Esophagus squamous epithelium (tissue), 4 donors: ENCODE data around the gene EEPD1.

ENCODE experiments used
- CTCF ChIP-seq, 6 experiments: fragments of 450-650 bp in 4 of 6; fragments of 200-600 bp in 2 of 6; sonication (generic) in 2 of 6; IDR thresholded peaks; one replicate each; pipeline ENCODE4 v1.5.1; 2016 to 2019; ENCODE audit warnings: antibody characterized with exemption in 6 of 6, mild to moderate bottlenecking in 4 of 6, moderate library complexity in 4 of 6
- POLR2A ChIP-seq, 4 donors: fragments of 450-650 bp; IDR thresholded peaks; one replicate each; pipeline ENCODE4 v1.6.1; 2017; ENCODE audit warnings: antibody characterized with exemption in 4 of 4, mild to moderate bottlenecking in 4 of 4, moderate library complexity in 3 of 4

- TF ChIP-seq CTCF (IDR thresholded peaks at IDR 0.05) = no peak
- no peak for TF ChIP-seq POLR2A (IDR thresholded peaks at IDR 0.05)
Observed at GRCh38 chr7:36216063-36216684, 63.1 kb downstream of the EEPD1 start.
